GM19397 (cell line): Measurements from ENCODE around the gene KCTD16.

Source experiments
- ATAC-seq: cut with Tn5 transposase; IDR thresholded peaks from one replicate; pipeline ENCODE4 v1.9.1; 2021; ENCODE audit warnings: mild to moderate bottlenecking, moderate library complexity; ENCODE audit not compliant: unreplicated experiment

Gene KCTD16

DNA sequence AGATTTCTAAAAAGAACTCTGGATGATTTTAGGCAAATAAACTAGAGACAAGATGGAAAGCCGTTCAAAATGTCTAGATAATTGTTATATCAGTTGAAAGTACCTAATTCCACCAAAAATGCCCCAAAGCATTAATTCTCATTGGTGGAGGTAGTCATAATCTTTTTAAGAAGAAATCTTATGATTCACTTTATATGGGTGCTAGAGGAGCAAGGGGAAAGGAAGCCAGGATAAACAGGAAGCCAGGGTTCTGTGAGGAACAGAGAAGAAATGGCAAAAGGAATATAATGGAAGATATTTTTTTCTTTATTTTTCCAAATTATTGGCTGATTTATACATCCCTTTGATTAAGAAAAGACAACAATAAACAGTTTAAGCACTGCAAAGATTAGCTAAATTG is 8.0 kb upstream of the KCTD16 start:
- no peak for ATAC-seq

DNA sequence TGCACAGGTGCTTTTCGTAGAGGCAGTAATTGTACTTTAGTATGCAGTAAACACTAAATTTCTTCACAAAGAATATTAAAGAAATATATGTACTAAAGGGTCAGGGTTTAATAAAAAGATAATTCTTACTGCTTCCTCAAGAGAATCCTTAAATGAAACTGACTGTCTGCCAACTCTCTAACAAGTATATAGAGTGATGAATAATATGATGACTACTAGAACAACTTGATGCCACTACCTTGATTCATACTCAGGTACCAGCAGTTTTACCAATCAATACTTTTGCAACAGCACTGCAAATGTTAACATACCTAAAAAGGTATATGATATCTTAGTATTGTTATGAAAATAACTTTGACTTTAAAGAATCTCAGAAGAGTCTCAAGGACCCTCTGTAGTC is 4.0 kb upstream of the KCTD16 start:
- ATAC-seq: no peak

DNA sequence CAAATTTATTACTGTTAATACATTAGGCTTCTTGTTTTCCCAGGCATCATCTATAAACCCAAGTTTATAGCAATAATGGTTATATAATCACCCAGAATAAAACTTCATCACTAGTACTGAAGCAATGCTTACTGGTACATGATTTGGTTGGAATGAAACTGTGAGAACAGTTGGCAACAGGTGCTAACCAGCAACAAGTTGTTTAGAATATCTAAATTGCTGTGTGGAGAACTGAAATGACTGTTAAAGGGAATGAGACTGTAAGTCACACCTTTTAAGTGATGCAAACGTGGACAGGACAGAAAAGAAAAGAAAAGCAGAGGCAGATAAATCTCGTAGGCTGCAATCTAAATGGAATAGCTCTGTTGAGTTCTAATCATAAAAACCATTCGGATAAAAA is 2.7 kb upstream of the KCTD16 start:
- ATAC-seq: no peak

DNA sequence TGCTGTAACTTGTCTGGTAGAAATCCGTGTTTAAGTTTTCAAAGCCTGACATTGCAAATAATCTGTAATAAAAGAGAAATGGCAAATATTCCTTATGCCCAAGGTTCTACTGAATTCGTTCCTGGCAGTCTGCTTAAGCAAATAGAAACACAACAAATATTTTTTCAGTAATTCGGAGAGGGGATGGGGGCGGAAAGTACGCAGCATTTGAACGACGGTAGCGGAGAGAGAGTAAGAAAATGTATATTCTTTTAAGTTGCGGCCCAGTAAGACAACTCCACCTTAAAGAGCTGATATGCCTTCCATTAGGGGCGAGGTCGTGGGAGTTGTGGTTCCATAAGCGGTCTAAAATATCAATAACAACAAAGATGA is 783 bp upstream of the KCTD16 start:
- ATAC-seq: no peak

DNA sequence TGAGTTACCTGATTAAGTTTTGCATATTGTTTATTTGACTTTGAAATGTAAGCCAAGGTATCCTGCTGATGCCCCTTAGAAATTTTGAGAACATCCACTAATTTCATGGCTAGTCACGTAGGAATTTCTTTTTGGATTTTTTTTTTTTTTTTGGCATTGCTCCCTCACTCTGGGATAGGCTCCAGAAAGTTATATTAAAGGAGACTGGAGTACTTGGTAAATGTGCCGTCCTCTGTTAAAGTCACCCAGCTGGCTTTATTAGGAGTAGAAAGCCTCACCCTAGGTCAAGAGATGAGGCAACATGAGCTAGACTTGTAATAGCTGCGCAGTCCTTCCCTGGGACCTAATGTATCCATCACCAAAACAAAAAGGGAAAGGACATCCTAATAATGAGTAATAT is 3.1 kb downstream of the KCTD16 start:
- ATAC-seq: no peak

DNA sequence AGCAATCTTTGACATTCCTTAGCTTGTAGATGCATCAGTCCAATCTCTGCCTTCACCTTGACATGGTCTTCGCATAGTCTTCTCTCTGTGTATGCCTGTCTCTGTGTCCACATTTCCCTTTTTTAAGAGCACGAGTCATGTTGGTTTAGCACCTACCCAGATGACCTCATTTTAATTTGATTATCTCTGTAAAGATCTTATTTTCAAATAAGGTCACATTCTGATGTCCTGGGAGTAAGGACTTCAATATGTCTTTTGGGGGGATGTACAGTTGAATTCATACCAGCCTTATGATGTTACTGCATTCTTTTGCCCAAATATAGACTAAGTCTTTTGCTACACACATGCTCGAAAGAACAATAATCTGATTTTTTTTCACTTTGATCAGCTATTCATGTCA is 6.9 kb downstream of the KCTD16 start:
- ATAC-seq: no peak

DNA sequence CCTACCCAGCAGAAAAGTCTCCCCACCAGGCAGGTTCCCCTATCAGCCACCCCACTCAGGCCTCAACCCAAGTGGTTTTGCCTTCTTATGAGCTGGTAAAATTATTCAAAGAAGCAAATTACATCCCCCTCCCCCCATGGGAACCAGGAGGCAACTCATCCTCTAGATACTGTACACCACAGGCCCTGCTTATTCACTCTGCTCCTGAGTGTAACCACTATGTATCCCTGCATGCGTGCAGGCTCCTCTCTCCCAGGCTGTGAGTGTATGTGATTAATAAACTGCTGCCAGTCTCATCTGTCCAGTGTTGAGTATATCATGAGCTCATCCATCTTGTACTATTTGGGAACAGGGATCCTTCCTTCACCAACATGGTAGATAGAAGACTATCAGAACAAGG is 8.6 kb downstream of the KCTD16 start:
- ATAC-seq: no peak

DNA sequence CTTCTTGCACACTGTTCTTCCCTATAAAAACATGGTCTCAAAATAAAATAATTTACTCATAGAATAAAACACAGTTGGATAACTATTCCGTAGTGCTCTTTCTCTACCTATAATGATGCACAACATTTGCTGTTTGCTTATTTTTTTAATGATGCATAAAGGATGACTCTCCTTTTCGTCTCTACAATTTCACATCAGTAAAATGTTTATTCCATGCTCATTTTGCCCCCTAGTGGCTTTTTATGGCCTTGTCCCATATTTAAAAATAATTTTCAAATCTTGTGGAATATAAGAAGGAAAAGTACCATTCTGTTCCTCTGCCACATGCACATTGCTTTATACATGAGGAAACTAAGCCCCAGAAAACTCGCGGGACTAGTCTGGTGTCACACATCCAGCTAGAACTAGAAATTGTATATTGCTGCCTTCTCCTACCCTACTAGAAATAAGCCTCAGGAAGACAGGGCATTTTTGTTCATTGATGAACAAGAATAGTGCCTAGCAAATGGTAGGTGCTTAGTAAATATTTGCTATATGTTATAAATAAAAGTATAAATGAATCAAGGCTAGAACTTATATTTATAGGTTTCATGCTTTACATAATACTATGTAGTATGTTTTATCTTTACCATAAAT is 12.7 kb downstream of the KCTD16 start:
- ATAC-seq: no peak

DNA sequence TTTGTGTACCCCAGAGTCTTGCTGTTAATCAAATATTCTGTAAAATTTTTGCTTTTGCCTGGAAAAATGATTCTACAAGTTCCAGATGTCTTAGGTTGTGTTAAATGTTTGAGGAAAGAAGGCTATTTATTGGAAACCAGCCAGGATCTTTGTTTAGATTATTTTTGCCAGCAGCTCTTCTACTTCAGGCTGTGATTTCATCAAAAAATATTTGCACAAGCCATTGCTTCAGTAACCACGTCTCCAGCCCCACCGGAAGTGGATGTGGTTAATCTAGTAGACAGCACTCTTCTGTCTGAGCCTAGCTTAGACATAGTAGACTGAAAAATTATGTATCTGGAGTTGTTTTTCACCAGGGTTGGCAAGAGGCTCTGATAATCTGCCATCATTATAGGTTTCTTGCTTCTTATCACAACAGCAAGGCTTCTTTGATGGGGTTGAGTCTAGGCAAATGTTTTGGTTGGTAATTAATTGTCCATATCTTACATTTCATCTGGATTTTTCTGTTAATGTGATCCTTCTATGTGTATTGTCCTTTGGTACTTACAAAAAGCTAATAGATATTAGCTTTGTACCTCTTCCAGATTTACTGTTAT is 17.1 kb downstream of the KCTD16 start:
- ATAC-seq: peak; percentile 86

DNA sequence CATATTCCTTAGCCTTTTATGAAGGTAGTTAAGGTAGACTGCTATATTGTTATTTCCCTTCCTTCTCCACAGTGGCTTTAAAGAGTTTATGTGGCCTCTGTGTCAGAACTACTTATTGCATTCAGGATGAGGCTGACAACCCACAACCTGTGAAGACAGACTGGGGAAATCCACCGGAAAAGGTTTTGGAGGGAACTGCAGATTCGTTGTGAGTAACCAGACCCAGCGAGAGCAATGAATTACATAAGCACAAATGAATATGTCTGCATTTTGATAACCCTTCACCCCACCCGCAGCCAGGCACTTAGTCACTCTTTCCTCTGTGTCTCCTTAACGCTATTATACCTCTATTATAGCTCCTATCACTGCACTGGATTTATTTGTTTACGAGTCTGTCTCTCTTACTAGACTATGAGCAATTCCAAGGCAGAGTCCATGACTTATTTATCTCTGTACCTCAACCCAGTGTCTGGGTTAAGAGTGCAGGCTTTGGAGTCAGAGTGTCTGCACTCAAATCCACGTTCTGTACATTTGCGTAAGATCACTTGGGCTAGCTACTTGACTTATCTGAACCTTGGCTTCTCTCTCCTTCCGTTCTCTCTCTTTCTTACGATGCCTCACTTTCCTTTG is 19.2 kb downstream of the KCTD16 start:
- ATAC-seq: no peak

DNA sequence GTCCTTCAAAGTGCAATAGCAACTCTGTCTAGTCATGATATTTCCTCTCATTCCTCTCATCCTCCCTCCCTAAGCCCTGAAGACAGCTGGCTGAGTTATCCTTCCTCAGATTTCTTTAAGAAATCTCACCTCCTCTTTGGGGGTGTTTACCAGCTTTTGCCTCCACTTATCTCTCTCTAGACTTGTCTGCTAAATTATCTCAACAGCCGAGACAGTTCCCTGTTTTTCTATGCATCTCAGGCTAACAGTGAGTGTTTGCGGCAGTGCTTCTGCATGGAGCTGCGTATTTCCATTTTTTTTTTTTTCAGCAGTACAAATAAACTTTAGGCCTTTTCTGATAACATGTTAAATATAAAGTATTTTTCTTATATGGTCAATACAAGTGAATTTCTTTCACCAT is 20.9 kb downstream of the KCTD16 start:
- ATAC-seq: no peak

DNA sequence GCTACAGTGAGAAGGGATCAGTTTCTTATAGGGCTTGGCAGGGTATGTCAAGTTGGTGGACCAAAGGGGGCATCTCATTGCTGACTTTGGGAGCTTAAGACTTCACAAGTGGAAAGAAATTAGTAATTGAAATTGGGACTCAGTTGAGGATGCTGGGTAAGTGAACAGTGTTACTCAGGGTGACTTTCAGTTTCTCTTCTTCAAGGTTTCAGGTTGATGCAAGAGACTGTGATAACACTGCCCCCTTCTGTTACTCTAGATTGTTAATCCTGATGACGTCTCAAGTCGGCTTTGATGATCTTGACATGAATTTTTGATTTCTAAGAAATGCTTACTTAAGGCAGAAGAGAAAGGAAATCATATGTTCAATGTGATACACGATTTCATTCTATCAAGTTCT is 21.3 kb downstream of the KCTD16 start:
- peak; percentile 92 for ATAC-seq

DNA sequence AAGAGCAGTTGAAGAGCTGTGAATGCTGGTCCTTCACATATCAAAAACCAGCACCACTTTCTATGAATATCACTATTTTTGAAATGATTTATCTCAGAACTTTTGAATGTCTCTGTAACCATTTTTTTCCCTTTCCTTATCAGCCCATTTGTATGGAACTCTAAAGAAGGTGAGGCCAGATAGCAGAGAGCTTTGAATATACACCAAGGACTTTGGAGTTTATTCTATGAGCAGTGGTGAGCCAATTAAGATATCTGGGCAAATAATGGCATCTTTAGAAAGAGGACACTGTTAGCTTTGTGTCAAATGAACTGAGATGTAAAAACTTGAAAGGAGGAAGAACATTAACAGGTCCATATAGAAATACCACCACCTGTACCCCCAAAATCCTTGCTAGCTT is 22.0 kb downstream of the KCTD16 start:
- no peak for ATAC-seq

DNA sequence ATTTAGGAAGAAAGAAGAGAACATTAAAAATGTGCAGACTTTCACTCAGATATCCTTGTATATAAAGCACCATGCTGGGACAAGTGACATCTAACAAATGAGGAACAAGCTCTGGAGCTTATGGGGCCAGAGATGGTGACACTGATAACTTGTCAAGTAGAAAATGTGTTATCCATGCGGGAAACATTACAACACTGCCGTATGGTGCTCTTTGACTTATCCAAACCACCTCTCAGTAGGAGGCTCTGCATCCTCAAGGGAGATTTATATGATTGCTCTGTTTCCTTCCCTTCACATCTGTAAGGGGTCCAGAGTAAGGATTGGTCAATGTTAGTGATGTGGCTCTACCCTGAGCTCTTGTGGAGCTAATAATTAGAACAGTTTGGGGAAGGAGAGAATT is 23.5 kb downstream of the KCTD16 start:
- no peak for ATAC-seq

DNA sequence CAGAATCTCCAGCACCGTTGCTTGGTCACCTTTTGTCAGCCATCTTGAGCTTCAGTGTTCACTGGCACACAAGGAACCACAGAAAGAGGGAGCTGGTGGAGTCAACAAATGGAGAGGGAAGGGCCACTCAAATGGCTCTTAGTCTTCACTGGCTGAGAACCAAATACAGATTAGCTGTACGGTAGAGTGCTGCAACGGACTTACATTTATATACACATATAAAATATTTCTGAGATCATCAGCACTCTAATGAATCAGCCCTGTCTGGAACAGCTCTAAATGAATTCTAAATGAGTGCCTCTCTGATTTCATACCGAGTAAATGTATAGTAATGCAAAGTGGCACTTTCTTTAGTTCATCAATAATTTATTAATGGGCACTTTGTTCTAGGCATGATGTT is 24.8 kb downstream of the KCTD16 start:
- ATAC-seq: no peak

DNA sequence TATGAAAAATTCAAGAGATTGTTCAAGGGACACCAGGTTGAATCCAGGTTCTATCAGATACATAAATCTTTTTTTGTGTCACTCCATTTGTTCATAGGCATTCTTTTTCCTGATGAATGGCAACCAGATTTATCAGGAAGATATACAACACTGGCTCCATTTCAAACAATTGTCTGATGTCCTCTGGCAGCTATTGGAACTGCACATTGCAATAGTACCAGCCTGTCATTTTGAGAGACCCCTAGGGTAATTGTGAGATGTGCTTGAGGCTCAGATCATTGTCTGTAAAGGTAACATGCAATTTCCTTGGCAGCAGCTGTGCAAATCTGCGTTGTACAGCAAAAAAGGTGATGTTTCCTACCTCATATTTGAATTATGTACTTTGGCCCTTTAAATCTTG is 25.9 kb downstream of the KCTD16 start:
- no peak for ATAC-seq

DNA sequence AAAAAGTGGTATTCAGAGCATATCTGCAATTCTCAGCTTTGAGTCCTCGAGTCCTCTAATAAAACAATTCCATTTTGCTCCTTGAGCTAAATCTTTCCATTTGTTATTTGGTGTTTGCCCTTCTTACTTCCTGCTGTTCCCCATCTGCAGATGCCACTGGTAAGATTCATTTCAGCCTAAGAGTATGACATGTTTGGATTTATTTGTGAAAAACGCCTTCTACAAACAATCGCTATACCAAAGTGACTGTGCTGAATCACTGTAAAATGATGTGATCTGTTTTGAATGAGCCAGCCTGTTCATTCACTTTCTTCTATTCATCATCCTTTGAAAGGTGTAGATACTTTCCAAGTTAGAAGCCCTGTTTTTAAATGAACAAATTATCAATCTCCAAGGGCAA is 27.7 kb downstream of the KCTD16 start:
- no peak for ATAC-seq

DNA sequence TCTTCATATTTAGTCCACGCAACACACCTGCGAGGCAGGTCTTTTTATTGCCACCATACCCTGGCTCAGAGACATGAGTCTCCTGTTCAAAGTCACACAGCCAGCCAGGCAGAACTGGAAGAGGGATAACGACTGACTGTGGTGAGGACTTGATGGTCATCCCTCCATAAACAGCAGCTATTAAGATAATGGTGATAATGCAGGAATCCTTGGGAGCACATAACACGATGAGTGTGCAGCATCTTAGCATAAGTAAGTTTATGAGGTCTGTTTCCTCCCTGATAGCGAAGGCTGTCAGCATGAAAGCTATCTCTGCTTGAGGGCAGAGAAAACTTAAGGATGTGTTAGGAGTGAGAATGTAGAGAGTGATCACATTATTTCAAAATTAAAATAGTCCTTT is 30.9 kb downstream of the KCTD16 start:
- no peak for ATAC-seq

DNA sequence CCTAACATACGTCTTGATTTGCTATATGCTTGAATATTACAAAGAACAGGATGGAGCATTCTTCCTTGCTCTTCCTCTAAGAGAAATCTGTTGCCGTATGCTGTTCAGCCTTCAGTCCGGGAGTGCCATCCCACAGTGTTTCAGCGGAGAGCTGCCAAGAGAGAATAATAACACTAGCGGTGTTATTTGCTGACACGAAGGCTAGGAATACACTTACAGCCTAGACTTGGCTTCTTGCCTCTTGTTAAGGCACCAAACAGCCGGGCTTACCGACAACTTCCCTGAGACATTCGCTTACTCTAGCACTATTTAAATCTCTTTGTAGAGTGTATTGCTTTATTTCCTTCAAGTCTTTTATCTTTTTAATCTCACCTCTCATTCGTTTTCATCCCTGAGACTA is 31.4 kb downstream of the KCTD16 start:
- no peak for ATAC-seq

DNA sequence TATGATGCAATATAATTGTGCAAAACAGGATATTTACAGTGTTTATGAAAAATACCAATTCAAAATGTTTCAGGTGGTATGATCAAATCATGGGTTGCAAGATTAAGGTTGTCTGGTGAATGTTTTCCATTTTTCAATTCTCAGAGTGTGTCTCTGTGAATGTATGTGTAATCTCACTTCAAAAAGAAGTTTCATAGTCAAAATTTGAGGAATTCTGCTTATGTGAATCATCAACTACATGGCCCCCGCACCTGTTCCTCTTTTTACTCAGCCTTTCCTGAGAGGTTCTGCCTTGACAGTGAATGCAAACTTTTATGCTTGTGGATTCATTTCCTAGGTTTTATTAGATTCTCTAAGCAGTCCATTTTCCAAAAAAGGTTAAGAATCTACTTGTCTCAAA is 32.1 kb downstream of the KCTD16 start:
- no peak for ATAC-seq

DNA sequence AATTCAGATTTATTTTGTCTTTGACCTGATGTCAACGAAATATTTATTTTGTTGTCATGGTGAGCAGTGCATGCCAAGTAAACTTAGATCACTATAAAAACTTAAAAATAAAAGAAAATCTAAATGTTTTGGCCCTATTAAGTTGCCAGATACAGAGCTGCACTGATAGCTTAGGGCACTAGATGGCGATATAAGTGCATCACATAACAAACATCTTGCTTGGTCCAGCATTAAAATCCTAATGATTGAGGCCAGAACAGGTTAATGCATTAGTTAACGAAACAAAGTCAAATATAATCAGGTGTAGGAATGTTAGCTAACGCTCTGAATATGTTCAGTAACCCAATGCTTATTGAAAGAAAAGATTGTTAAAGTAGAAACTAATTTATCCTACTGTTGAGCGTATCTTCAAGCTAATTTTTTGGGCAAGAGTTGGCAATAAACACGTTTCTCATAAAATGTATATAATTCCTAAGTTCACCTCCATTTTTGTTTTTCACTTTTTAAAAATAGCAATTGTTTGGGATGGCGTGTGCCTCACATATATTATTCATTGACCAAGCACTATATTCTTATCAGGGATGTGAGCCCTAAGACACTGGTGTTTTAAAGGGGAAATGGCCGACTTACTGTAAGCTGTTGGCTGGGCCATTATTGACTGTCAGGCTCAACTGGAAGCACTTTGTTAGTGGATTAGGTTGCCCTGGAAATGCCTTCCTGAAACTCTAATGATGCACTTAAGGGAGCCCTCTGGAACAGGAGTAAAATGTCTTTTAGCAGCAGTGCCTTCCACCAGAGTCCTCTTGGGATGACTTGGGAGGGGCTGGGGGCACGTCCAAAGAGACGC is 33.3 kb downstream of the KCTD16 start:
- ATAC-seq: peak; percentile 85

DNA sequence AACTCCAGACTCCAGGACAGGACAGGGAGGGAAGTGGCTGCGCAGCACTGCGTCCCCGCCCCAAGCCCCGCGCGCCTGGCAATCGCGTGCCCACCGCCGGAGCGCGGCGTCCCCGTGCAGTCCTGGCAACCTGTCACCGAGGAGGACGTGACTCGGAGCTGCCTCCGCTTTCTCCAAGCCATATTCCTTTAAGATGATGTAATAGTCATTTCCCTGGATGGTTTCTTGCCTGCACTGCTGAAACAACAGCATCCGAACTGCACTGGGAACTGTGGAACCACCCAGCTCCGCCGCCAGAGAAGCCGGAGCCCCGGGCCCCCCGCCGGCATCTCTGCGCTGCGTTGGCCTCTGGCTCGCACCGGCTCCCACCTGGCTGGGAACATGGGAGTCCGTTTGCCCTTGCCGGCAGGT is 34.5 kb downstream of the KCTD16 start:
- ATAC-seq: no peak
